ENCODE measurements around the gene NFATC1. TPM values are rescaled to one million over a fixed set of nuclear protein-coding genes. Genes with fewer than 3 reads are reported as not detected.
"Not testable (repeated sequence)": the region's sequence is repeated elsewhere in the genome, so short reads cannot be mapped to it uniquely, and the experiment has no call there.

Gene NFATC1
- total RNA-seq, 2 experiments from 2014 or later = 36.9 to 37.1 TPM

- H3K27ac Mint-ChIP-seq, CTCF ChIA-PET, H3K4me3 Mint-ChIP-seq, POLR2A ChIA-PET, H3K9me3 Mint-ChIP-seq, H3K27me3 Mint-ChIP-seq, DNase-seq: not testable (repeated sequence)
- H3K4me1 Mint-ChIP-seq = peaks cover 39% of the 10 kb centered on the region
- peaks cover 12% of the 10 kb centered on the region for H3K36me3 Mint-ChIP-seq (ENCODE audit: low read depth)
Observed at GRCh38 chr18:79505465-79505864, 109.7 kb downstream of the NFATC1 start.

DNA sequence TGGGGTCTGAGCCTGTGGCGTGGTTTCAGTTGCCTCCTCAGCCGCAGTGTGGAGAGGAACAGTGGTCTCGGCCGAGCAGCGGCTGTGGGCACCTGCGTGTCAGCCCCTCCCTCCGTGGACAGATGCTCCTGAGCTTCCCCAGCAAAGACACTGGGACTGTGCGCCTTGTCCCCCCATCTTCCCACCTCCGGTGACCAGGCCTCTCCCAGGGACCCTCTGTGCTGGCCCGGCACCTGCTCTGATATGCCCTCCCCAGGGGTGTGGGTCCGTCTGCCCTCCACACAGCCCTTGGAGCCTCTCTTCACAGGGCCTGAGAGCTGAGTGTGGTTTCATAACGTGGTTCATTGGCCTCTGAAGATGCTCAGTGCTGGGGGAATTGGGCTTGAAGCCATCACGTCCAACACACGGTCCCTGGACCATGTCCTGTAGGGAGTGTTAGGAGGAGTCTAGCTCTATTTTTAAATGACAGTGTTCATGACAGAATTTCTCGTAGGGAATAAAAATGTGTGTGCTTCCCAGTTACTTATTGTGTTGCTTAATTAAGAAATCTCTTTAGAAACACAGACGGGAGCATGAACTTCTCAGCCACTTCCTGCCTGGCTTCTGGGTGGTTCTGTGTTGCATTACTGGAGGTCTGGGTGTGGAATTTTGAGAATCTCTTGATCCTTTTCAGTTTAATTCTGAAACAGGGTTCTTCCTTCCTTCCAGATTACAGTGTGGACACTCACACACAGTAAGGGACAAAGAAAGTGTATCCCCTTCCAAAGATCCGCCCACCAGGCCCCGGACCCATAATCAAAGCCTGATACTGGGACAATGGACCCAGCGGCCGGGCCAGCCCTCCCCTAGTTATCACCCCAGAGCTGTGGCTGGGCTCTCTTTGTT is 110.7 kb downstream of the NFATC1 start:
- ChIA-PET POLR2A (no interaction called here), CTCF (no interaction called here)
- H3K27ac Mint-ChIP-seq = peak overlapping the region; percentile 81
- H3K27me3 Mint-ChIP-seq = no peaks in the 10 kb centered on the region
- no peaks in the 10 kb centered on the region for H3K9me3 Mint-ChIP-seq
- DNase-seq = no peak
- no peak overlapping the region for H3K4me3 Mint-ChIP-seq
- H3K4me1 Mint-ChIP-seq = peaks cover 39% of the 10 kb centered on the region
- H3K36me3 Mint-ChIP-seq (ENCODE audit: low read depth) = peaks cover 10% of the 10 kb centered on the region

DNA sequence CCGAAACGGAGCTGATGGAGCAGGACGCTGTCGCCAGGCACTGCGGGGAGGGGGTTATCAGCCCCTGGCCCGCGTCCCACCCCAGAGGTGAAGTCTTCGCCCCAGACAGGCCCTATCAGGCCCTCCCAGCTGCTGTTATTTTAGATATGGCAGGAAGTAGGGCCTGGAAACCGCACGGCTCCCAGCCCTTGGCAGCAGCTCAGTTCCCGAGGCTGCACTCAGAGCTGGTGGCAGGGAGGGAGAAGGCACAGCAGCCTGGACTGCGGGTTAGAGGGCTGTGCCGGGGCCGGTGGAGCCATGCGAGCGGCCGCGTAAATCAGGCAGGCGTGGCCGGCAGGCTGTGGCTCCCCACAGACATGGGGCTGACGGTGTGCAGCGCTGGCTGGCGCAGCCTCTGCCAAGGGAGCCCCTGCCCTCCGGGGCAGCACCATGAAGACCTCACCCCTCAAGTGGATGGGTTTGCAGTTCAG is 111.4 kb downstream of the NFATC1 start:
- H3K36me3 Mint-ChIP-seq (ENCODE audit: low read depth) = peaks cover 10% of the 10 kb centered on the region
- peak overlapping the region; percentile 34 for H3K4me3 Mint-ChIP-seq
- ChIA-PET CTCF (no interaction called here), POLR2A (no interaction called here)
- peak overlapping the region; percentile 81 for H3K27ac Mint-ChIP-seq
- peaks cover 39% of the 10 kb centered on the region for H3K4me1 Mint-ChIP-seq
- H3K27me3 Mint-ChIP-seq = no peaks in the 10 kb centered on the region
- DNase-seq = peak; percentile 26
- H3K9me3 Mint-ChIP-seq = no peaks in the 10 kb centered on the region

GRCh38 chr18:79507546-79508480 is 112.1 kb downstream of the NFATC1 start:
- Mint-ChIP-seq H3K36me3 (ENCODE audit: low read depth) (peaks cover 10% of the 10 kb centered on the region), H3K27ac (peak overlapping the region; percentile 81), H3K4me3 (peak overlapping the region; percentile 34), H3K4me1 (peaks cover 39% of the 10 kb centered on the region), H3K27me3 (no peaks in the 10 kb centered on the region), H3K9me3 (no peaks in the 10 kb centered on the region)
- DNase-seq = no peak
- ChIA-PET POLR2A (no interaction called here), CTCF (no interaction called here)

DNA sequence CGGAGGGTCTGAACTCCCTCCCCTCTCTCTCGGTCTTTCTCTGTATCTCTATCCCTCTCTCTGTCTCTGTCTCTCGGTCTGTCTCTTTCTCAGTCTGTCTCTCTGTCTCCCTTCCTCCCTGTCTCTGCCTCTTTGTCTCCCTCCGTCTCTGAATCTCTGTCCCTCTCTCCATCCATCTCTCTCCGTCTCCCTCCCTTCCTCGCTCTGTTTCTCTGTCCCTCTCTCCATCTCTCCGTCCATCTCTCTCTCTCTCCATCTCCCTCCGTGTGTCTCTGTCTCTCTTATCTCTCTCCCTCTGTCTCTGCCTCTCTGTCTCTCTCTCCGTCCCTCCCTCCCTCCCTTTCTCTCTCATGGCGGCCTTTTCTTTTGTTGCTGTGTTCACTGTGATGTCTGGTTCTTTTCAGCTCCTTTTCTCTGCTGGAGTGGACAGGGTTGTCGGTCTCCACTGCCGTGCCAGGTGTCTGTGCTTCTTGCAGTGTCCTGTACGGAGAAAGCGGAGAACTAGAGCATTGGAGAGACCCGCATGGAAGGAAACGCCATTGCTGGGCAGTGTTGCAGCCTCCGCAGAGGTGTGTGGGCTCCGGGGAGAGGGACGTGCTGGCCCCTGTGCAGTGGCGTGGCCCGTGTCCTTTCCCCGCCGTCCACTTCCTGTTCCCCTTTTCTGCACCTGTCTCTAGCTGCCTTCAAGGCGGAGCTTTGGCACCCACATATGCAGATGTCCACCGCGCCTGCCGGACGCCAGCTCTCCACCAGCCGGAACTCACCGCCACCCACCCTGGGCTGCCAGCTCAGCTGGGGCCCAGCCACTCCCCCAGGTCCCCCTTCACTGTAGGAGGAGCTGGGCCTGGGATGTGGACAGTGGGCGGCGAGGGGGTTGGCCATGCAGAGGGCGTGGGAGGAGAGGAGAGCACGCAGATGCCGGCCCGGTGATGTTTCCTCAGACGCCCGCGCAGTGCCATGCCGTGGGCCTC is 113.1 kb downstream of the NFATC1 start:
- DNase-seq = no peak
- H3K4me3 Mint-ChIP-seq = no peak overlapping the region
- H3K36me3 Mint-ChIP-seq (ENCODE audit: low read depth) = peaks cover 10% of the 10 kb centered on the region
- ChIA-PET POLR2A (no interaction called here), CTCF (interaction anchor here (0.5 kb wide), 1 partner anchor 80 kb away, joined by 3 read pairs; no protein-coding TSS in a partner anchor)
- H3K27me3 Mint-ChIP-seq = no peaks in the 10 kb centered on the region
- H3K4me1 Mint-ChIP-seq = peaks cover 38% of the 10 kb centered on the region
- H3K27ac Mint-ChIP-seq = no peak overlapping the region
- no peaks in the 10 kb centered on the region for H3K9me3 Mint-ChIP-seq

GRCh38 chr18:79509536-79509930 is 113.8 kb downstream of the NFATC1 start:
- Mint-ChIP-seq H3K4me3 (no peak overlapping the region), H3K27ac (peak overlapping the region; percentile 55), H3K9me3 (no peaks in the 10 kb centered on the region), H3K27me3 (no peaks in the 10 kb centered on the region), H3K4me1 (peaks cover 33% of the 10 kb centered on the region), H3K36me3 (ENCODE audit: low read depth) (peaks cover 10% of the 10 kb centered on the region)
- POLR2A ChIA-PET = no interaction called here
- DNase-seq = no peak
- CTCF ChIA-PET = interaction anchor here (0.5 kb wide), 1 partner anchor 80 kb away, joined by 3 read pairs; no protein-coding TSS in a partner anchor

DNA sequence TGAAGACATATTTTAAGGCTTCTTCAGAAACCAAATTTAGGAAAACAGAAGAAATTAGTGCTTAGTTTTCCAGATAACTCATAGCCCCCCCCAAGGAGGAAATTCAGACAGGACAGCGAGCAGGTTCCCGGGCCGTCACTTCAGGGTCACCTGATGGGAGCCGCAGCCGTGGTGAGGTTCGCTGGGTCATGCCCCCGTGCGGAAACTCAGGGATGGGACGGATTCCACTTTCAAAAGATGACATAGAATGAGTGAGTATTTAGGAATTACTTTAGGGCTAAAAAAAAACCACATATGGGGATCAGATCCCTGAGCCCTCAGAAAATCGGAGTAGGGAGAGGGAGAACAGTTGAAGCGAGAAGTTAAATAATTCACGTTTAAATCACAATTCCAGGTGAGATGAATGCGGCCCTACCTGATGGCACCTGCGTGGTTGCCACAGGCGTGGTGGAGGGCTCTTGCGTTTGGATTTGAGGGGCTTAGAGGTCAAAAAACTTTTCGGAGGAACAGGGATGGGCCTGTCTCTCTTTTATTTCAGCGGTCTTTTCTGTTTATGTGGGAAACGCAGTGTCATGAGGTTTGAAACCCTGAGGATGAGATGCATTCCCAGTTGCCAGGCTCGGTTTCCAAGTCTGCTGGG is 114.4 kb downstream of the NFATC1 start:
- no peaks in the 10 kb centered on the region for H3K27me3 Mint-ChIP-seq
- H3K9me3 Mint-ChIP-seq = no peaks in the 10 kb centered on the region
- no peak overlapping the region for H3K4me3 Mint-ChIP-seq
- POLR2A ChIA-PET = no interaction called here
- H3K4me1 Mint-ChIP-seq = peaks cover 32% of the 10 kb centered on the region
- DNase-seq = no peak
- no peak overlapping the region for H3K27ac Mint-ChIP-seq
- H3K36me3 Mint-ChIP-seq (ENCODE audit: low read depth) = peaks cover 10% of the 10 kb centered on the region
- CTCF ChIA-PET = no interaction called here

GRCh38 chr18:79510731-79511241 is 115.1 kb downstream of the NFATC1 start:
- DNase-seq = no peak
- H3K4me1 Mint-ChIP-seq = peaks cover 33% of the 10 kb centered on the region
- ChIA-PET POLR2A (no interaction called here), CTCF (no interaction called here)
- H3K27ac Mint-ChIP-seq = no peak overlapping the region
- no peaks in the 10 kb centered on the region for H3K9me3 Mint-ChIP-seq
- no peaks in the 10 kb centered on the region for H3K27me3 Mint-ChIP-seq
- no peak overlapping the region for H3K4me3 Mint-ChIP-seq
- peaks cover 10% of the 10 kb centered on the region for H3K36me3 Mint-ChIP-seq (ENCODE audit: low read depth)

DNA sequence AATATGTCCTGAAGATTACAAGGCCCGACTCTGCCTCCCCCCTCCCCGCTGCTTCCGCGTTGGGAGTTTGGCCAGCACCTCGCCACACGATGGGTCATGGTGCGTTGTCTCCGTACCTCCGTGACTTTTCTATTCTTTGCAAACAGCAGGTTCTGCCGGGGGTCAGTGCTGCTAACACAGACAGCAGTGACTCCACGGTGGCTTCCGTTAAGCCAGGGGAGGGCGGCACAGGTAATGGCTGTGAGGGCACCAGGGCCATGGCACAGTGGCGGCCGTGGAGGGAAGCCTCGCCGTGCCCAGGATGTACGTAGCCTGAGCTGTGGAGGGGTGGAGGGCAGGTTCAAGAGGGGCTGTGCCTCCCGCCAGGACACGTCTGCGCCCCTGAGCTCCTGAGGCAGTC is 115.5 kb downstream of the NFATC1 start:
- Mint-ChIP-seq H3K4me1 (peaks cover 33% of the 10 kb centered on the region), H3K36me3 (ENCODE audit: low read depth) (peaks cover 10% of the 10 kb centered on the region), H3K4me3 (no peak overlapping the region), H3K27me3 (no peaks in the 10 kb centered on the region), H3K27ac (no peak overlapping the region), H3K9me3 (no peaks in the 10 kb centered on the region)
- ChIA-PET POLR2A (no interaction called here), CTCF (no interaction called here)
- DNase-seq = no peak

DNA sequence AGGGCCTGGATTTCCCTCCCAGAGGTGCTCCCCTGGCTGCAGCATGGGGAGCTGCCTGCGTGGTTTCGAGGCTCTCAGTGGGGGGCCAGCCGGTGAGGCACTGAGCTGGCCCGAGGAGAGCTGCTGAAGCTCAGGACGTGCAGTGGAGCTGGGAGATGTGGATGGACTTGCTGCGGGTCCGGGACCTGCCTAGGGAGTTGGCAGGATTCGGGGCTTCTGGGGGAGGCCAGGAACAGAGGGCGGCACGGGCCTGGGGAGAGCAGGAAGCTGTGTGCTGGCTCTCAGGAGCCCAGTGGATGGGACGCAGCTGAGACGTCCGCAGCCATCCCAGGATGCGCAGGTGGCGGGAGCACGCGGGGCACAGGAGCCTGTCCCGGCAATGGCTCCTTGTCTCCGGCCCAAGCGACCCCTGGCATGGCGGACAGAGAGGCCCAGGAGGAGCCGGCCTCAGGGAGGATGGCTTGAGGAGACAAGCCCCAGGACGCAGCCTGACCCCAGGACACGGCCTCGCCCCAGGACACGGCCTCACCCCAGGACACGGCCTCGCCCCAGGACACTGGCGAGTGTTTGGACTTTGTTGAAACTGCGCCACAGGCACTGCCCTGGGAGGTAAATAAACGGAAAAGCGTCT is 116.1 kb downstream of the NFATC1 start:
- Mint-ChIP-seq H3K36me3 (ENCODE audit: low read depth) (peaks cover 10% of the 10 kb centered on the region), H3K27ac (no peak overlapping the region), H3K9me3 (no peaks in the 10 kb centered on the region), H3K4me1 (peaks cover 33% of the 10 kb centered on the region), H3K4me3 (no peak overlapping the region), H3K27me3 (no peaks in the 10 kb centered on the region)
- ChIA-PET CTCF (no interaction called here), POLR2A (no interaction called here)
- DNase-seq = peak; percentile 3

DNA sequence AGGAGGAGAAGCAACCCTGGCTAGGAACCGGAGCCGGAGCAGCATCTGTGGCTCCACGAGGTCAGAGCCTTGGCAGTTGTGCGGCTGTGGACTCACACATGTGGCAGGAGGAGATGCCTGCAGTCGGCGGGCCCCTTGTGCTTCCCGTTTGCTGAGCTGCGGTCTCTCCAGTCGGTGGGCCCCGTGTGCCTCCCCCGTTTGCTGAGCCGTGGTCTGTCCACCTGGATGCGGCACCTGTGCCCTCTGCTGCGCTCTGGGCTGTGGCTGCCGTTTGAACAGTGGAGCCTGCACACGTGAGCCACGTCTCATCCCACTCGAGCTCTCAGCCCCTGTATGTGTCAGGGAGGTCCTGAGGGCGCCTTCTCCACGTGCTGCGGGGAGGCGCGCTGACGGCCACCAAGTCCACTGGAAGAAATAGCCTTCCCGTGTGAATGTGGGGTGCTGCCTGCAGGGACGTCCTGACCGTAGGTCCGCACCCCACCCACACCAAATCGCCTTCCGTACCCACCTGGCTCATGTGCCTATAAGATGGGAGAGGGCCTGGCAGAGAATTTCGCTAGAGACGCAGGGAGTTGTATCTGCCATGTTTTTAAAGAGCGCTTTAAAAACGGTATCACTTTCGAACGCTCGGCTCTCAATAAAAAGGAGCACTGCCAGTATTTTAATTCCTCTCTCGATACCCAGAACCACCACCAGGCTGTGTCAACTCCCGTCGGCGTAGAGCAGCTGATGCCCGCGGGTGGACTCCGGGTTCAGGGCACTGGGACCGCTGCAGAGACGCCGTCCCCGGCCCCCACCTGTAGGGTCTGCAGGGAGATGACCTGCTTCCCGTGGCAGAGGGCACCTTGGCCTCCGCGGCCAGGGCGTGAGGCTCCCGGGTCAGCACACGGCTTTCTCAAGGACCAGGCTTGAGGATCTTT is 117.0 kb downstream of the NFATC1 start:
- H3K4me3 Mint-ChIP-seq = no peak overlapping the region

More for the DNA sequence above, 117.0 kb downstream of the NFATC1 start:
- ChIA-PET POLR2A (no interaction called here), CTCF (interaction anchor here (1.3 kb wide), 1 partner anchor 11 kb away, joined by 4 read pairs; no protein-coding TSS in a partner anchor)
- Mint-ChIP-seq H3K4me1 (peaks cover 33% of the 10 kb centered on the region), H3K36me3 (ENCODE audit: low read depth) (peaks cover 10% of the 10 kb centered on the region), H3K27me3 (no peaks in the 10 kb centered on the region), H3K9me3 (no peaks in the 10 kb centered on the region), H3K27ac (no peak overlapping the region)
- peak; percentile 2 for DNase-seq

All from activated CD4-positive, alpha-beta T cell treated with anti-CD3 and anti-CD28 coated beads, Interleukin-2, amount 10 ng/mL, durations not matched to agents 7 days and 5 days (primary cell).